Jurkat, Clone E6-1 (cell line): Measurements from ENCODE around the gene OR13D1. TPM values are rescaled to one million over a fixed set of nuclear protein-coding genes. Genes with fewer than 3 reads are reported as not detected.
A peak's percentile ranks its signal among the peaks of the same experiment; 100 is the strongest.
"Not testable (repeated sequence)": the region's sequence is repeated elsewhere in the genome, so short reads cannot be mapped to it uniquely, and the experiment has no call there.

ENCODE experiments used
- DNase-seq: peaks from one replicate; pipeline ENCODE4 v3.0.0-alpha.2; 2011; ENCODE audit warnings: low read depth, low spot score
- H3K4me3 ChIP-seq: 2 replicates; pipeline ENCODE4 v1.5.1; 2011; ENCODE audit warnings: mild to moderate bottlenecking, low read length, control low read depth, moderate library complexity
- polyA plus RNA-seq: library from polyadenylated mRNA; unstranded; fragments of >200 nt; gene quantifications from one replicate; pipeline ENCODE4 v1.2.1, GENCODE V29; 2012; ENCODE audit warnings: missing spikeins; ENCODE audit not compliant: insufficient read length, insufficient read depth

OR13D1 gene
- polyA plus RNA-seq: not detected

- no peak within 1 kb of the TSS for H3K4me3 ChIP-seq
- no peak for DNase-seq
These were observed at the start of gene OR13D1 for GRCh38 chr9:104694218-104694617. Gene OR13D1, plus strand, starts transcription at chr9:104694518. Its CDS starts 0 bp downstream, at chr9:104694518.

GRCh38 chr9:104658496-104659195 is 35.7 kb upstream of the OR13D1 start:
- DNase-seq: no peak
- no peak overlapping the region for H3K4me3 ChIP-seq

GRCh38 chr9:104675611-104676010 is 18.7 kb upstream of the OR13D1 start:
- H3K4me3 ChIP-seq: no peak overlapping the region
- no peak for DNase-seq

GRCh38 chr9:104682642-104683041 is 11.7 kb upstream of the OR13D1 start:
- no peak overlapping the region for H3K4me3 ChIP-seq
- peak; percentile 41 for DNase-seq

GRCh38 chr9:104686081-104686480 is 8.2 kb upstream of the OR13D1 start:
- no peak overlapping the region for H3K4me3 ChIP-seq

GRCh38 chr9:104700306-104700705 is 6.0 kb downstream of the OR13D1 start:
- no peak overlapping the region for H3K4me3 ChIP-seq
- no peak for DNase-seq

More at GRCh38 chr9:104686081-104686480, 8.2 kb upstream of the OR13D1 start:
- no peak for DNase-seq

- H3K4me3 ChIP-seq, DNase-seq: not testable (repeated sequence)
These were observed 14.4 kb downstream of the OR13D1 start for GRCh38 chr9:104708737-104709136.

- H3K4me3 ChIP-seq: no peak overlapping the region
- DNase-seq: no peak
These were observed 17.3 kb downstream of the OR13D1 start for GRCh38 chr9:104711604-104712003.

GRCh38 chr9:104725014-104725413 is 30.7 kb downstream of the OR13D1 start:
- no peak overlapping the region for H3K4me3 ChIP-seq
- no peak for DNase-seq

GRCh38 chr9:104738452-104738851 is 44.1 kb downstream of the OR13D1 start:
- DNase-seq: no peak
- no peak overlapping the region for H3K4me3 ChIP-seq

- DNase-seq: no peak
- no peak overlapping the region for H3K4me3 ChIP-seq
These were observed 46.3 kb downstream of the OR13D1 start for GRCh38 chr9:104740621-104741020.

- peak; percentile 71 for DNase-seq
- H3K4me3 ChIP-seq: no peak overlapping the region
These were observed 49.2 kb downstream of the OR13D1 start for GRCh38 chr9:104743376-104743985.
